DND-41 (cell line): ENCODE data around the gene LRTM2.
"Not testable (repeated sequence)": the region's sequence is repeated elsewhere in the genome, so short reads cannot be mapped to it uniquely, and the experiment has no call there.

Experiments
- ATAC-seq: fragments of 200-7000 bp; cut with Tn5 transposase; 3 replicates; pipeline ENCODE4 v1.9.1; 2021; ENCODE audit warnings: low read depth; ENCODE audit not compliant: insufficient read depth
- DNase-seq: peaks from one replicate; pipeline ENCODE4 v3.0.0-alpha.2; 2020
- H2AFZ ChIP-seq: 2 replicates; pipeline ENCODE4 v1.6.0; 2012; ENCODE audit warnings: low read depth, low read length
- H3K27ac ChIP-seq: 2 replicates; pipeline ENCODE4 v1.5.1; 2012; ENCODE audit warnings: low read length, inconsistent platforms
- H3K27me3 ChIP-seq: fragments of 200-600 bp; sonication (generic); 2 replicates; pipeline ENCODE4 v1.6.0; 2012; ENCODE audit warnings: low read length, mild to moderate bottlenecking, inconsistent platforms; ENCODE audit not compliant: insufficient read depth, poor library complexity
- H3K36me3 ChIP-seq: 2 replicates; pipeline ENCODE4 v1.5.1; 2012; ENCODE audit warnings: low read length, inconsistent platforms; ENCODE audit not compliant: insufficient read depth
- H3K4me1 ChIP-seq: 2 replicates; pipeline ENCODE4 v1.5.1; 2012; ENCODE audit warnings: mild to moderate bottlenecking, low read length; ENCODE audit not compliant: insufficient read depth
- H3K4me2 ChIP-seq: 2 replicates; pipeline ENCODE4 v1.6.0; 2012; ENCODE audit warnings: mild to moderate bottlenecking, moderate library complexity, low read length, inconsistent platforms; ENCODE audit not compliant: insufficient read depth
- H3K4me3 ChIP-seq, 2 experiments: fragments of 200-600 bp in 1 of 2; shearing (Covaris generic) in 1 of 2; 2 replicates each; pipeline ENCODE4 v1.5.1; 2012 to 2016; ENCODE audit warnings: inconsistent platforms in 2 of 2, low read length in 2 of 2, mild to moderate bottlenecking in 2 of 2, low read depth in 1 of 2, moderate library complexity in 1 of 2
- H3K79me2 ChIP-seq: 2 replicates; pipeline ENCODE4 v1.6.0; 2012; ENCODE audit warnings: low read length, inconsistent platforms; ENCODE audit not compliant: insufficient read depth
- H3K9ac ChIP-seq: 2 replicates; pipeline ENCODE4 v1.6.0; 2012; ENCODE audit warnings: low read depth, mild to moderate bottlenecking, inconsistent platforms, low read length, moderate library complexity
- H3K9me3 ChIP-seq: 2 replicates; pipeline ENCODE4 v1.5.1; 2012; ENCODE audit warnings: low read length, moderate library complexity, mild to moderate bottlenecking, inconsistent platforms; ENCODE audit not compliant: insufficient read depth, severe bottlenecking
- H4K20me1 ChIP-seq: 2 replicates; pipeline ENCODE4 v1.6.0; 2012; ENCODE audit warnings: low read length; ENCODE audit not compliant: insufficient read depth
- CTCF ChIP-seq: IDR thresholded peaks from 2 replicates; pipeline ENCODE4 v1.5.1; 2012; ENCODE audit warnings: borderline replicate concordance, low read length, moderate library complexity, mild to moderate bottlenecking; ENCODE audit not compliant: poor library complexity, severe bottlenecking; ENCODE audit errors: extremely low read depth
- EZH2 ChIP-seq: IDR thresholded peaks from 3 replicates; pipeline ENCODE4 v1.6.1; 2012; ENCODE audit warnings: borderline replicate concordance, low read depth, mild to moderate bottlenecking, moderate library complexity, low read length, inconsistent platforms; ENCODE audit not compliant: severe bottlenecking

LRTM2 gene

GRCh38 chr12:1815814-1816729 lies 4.3 kb upstream of the LRTM2 start:
- Histone ChIP-seq H2AFZ (no peak overlapping the region), H3K9ac (no peak overlapping the region), H3K36me3 (no peaks in the 10 kb centered on the region), H3K4me2 (no peak overlapping the region), H3K4me1 (no peaks in the 10 kb centered on the region), H3K27me3 (peaks cover 26% of the 10 kb centered on the region), H3K27ac (no peak overlapping the region), H3K79me2 (no peaks in the 10 kb centered on the region), H4K20me1 (peaks cover 2% of the 10 kb centered on the region; the same call in 1 of the 2 replicates), H3K9me3 (no peaks in the 10 kb centered on the region), H3K4me3 (no peak overlapping the region)
- no peak for ATAC-seq
- no peak for TF ChIP-seq CTCF
- no peak for TF ChIP-seq EZH2
- no peak for DNase-seq

GRCh38 chr12:1816730-1817348 lies 3.5 kb upstream of the LRTM2 start:
- Histone ChIP-seq H3K4me3 (no peak overlapping the region), H3K4me1 (no peaks in the 10 kb centered on the region), H3K79me2 (no peaks in the 10 kb centered on the region), H3K9ac (no peak overlapping the region), H4K20me1 (peaks cover 8% of the 10 kb centered on the region), H3K36me3 (no peaks in the 10 kb centered on the region), H2AFZ (no peak overlapping the region), H3K9me3 (no peaks in the 10 kb centered on the region), H3K4me2 (no peak overlapping the region), H3K27me3 (peaks cover 34% of the 10 kb centered on the region), H3K27ac (no peak overlapping the region)
- no peak for TF ChIP-seq CTCF
- ATAC-seq, result no peak
- DNase-seq, result no peak

GRCh38 chr12:1817928-1818327 lies 2.4 kb upstream of the LRTM2 start:
- H3K79me2 ChIP-seq, H3K4me2 ChIP-seq, H3K27ac ChIP-seq, DNase-seq, H3K9me3 ChIP-seq, H3K36me3 ChIP-seq, ATAC-seq, H2AFZ ChIP-seq, H4K20me1 ChIP-seq, H3K9ac ChIP-seq, H3K4me1 ChIP-seq, H3K4me3 ChIP-seq: not testable (repeated sequence)
- peaks cover 36% of the 10 kb centered on the region for H3K27me3 ChIP-seq

GRCh38 chr12:1819050-1819449 lies 1.3 kb upstream of the LRTM2 start:
- no peak overlapping the region for H3K4me3 ChIP-seq
- H3K79me2 ChIP-seq, result no peaks in the 10 kb centered on the region
- no peak overlapping the region for H3K27ac ChIP-seq
- no peak overlapping the region for H2AFZ ChIP-seq
- H4K20me1 ChIP-seq, result peaks cover 8% of the 10 kb centered on the region
- H3K9ac ChIP-seq, result no peak overlapping the region
- ATAC-seq (no peak), DNase-seq (no peak)
- no peaks in the 10 kb centered on the region for H3K9me3 ChIP-seq
- TF ChIP-seq CTCF, result no peak
- no peak for TF ChIP-seq EZH2
- peaks cover 45% of the 10 kb centered on the region for H3K27me3 ChIP-seq
- H3K4me2 ChIP-seq, result no peak overlapping the region
- no peaks in the 10 kb centered on the region for H3K4me1 ChIP-seq
- no peaks in the 10 kb centered on the region for H3K36me3 ChIP-seq
